ENCODE data around the gene LRMDA. TPM values are rescaled to one million over a fixed set of nuclear protein-coding genes. Genes with fewer than 3 reads are reported as not detected.

Gene LRMDA
- polyA plus RNA-seq, 1 donor (not counting 4 experiments of a cell fraction or from before 2014, with no cell fraction given) = not detected

DNA sequence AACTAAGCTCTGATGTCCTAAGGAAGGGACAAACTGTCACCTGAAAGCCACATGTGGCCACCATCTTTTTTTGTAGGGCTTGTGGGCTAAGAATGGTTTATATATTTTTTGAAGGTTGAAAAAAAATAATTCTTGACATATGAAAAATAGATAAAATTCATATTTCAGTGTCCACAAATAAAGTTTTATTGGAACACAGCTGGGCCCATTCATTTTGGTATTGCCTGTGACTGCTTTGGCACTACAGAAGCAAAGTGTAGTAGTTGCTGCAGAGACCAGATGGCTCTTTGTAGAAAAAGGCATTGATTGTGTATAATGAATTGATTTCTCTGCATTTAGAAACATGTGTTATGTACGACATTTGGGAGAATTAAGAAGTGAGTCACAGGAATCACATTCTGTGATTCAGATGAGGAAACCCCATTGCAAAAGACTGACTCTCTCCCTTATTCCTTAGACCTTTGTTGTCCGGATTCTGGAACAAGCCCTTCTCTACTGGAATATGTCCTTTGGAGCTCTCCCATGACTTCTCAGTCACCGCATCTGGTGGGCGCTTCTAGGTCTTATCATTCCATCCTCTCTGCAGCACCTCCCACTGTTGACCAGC, 438.7 kb downstream of the LRMDA start:
- Histone ChIP-seq H3K27ac (ENCODE audit: control insufficient read depth, insufficient read depth, low read length) (no peak overlapping the region), H3K4me1 (ENCODE audit: control insufficient read depth, extremely low read depth, insufficient read depth, low read length) (peaks cover 5% of the 10 kb centered on the region), H3K79me2 (ENCODE audit: control insufficient read depth, insufficient read depth, low read length) (no peaks in the 10 kb centered on the region), H3K36me3 (ENCODE audit: control insufficient read depth in 2 of 2, extremely low read depth in 1 of 2, insufficient read depth in 2 of 2, low read length in 2 of 2) (no peaks in the 10 kb centered on the region), H3K4me2 (ENCODE audit: control insufficient read depth, extremely low read depth, insufficient read depth, low read depth, low read length) (no peak overlapping the region), H4K20me1 (ENCODE audit: control insufficient read depth, extremely low read depth, insufficient read depth, low read length) (no peaks in the 10 kb centered on the region), H3K27me3 (ENCODE audit: control insufficient read depth, extremely low read depth, insufficient read depth, low read length) (no peaks in the 10 kb centered on the region), H3K9ac (ENCODE audit: control insufficient read depth, extremely low read depth, insufficient read depth, low read length) (no peak overlapping the region), H3K9me1 (ENCODE audit: control insufficient read depth, extremely low read depth, insufficient read depth, low read length) (no peaks in the 10 kb centered on the region), H3K4me3 (ENCODE audit: control insufficient read depth in 2 of 3, extremely low read depth in 1 of 3, insufficient read depth in 2 of 3, low read depth in 1 of 3, low read length in 3 of 3) (no peak overlapping the region), H3K9me3 (ENCODE audit: control insufficient read depth, low read depth, low read length) (no peaks in the 10 kb centered on the region), H2AFZ (ENCODE audit: control insufficient read depth, low read length) (no peak overlapping the region)
- FAIRE-seq = no peak
- dilution Hi-C loops (cut with MboI; ENCODE audit: extremely low pct_ligation_motif_present, low sequenced_read_pairs) = no loop called here
- no peak for DNase-seq (ENCODE audit: low read depth, low spot score)
- TF ChIP-seq EZH2 (IDR thresholded peaks at IDR 0.05; ENCODE audit: low read length) = no peak
- TF ChIP-seq, protein P1, sequence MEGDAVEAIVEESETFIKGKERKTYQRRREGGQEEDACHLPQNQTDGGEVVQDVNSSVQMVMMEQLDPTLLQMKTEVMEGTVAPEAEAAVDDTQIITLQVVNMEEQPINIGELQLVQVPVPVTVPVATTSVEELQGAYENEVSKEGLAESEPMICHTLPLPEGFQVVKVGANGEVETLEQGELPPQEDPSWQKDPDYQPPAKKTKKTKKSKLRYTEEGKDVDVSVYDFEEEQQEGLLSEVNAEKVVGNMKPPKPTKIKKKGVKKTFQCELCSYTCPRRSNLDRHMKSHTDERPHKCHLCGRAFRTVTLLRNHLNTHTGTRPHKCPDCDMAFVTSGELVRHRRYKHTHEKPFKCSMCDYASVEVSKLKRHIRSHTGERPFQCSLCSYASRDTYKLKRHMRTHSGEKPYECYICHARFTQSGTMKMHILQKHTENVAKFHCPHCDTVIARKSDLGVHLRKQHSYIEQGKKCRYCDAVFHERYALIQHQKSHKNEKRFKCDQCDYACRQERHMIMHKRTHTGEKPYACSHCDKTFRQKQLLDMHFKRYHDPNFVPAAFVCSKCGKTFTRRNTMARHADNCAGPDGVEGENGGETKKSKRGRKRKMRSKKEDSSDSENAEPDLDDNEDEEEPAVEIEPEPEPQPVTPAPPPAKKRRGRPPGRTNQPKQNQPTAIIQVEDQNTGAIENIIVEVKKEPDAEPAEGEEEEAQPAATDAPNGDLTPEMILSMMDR (optimal IDR thresholded peaks at IDR 0.05 in 1 of 3, IDR thresholded peaks at IDR 0.05 in 1 of 3, conservative IDR thresholded peaks at IDR 0.05 in 1 of 3; ENCODE audit: extremely low read depth in 1 of 3, insufficient read depth in 2 of 3, low read length in 3 of 3) = no peak

DNA sequence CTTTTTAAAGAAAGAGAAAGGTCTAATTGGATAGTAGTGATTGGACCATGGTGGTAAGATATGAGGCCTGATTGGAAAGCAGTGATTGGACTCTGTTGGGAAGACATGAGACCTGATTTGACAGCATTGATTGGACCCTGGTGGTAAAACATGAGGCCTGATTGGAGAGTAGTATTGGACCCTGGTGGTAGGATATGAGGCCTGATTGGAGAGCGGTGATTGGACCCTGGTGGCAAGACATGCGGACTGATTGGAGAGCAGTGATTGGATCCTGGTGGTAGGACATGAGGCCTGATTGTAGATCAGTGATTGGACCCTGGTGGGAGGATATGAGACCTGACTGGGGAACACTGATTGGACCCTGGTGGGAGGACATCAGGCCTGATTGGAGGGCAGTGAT, 444.3 kb downstream of the LRMDA start:
- Histone ChIP-seq H2AFZ (ENCODE audit: control insufficient read depth, low read length) (no peak overlapping the region), H4K20me1 (ENCODE audit: control insufficient read depth, extremely low read depth, insufficient read depth, low read length) (no peaks in the 10 kb centered on the region), H3K4me1 (ENCODE audit: control insufficient read depth, extremely low read depth, insufficient read depth, low read length) (no peaks in the 10 kb centered on the region), H3K9me3 (ENCODE audit: control insufficient read depth, low read depth, low read length) (no peaks in the 10 kb centered on the region), H3K36me3 (ENCODE audit: control insufficient read depth in 2 of 2, extremely low read depth in 1 of 2, insufficient read depth in 2 of 2, low read length in 2 of 2) (no peaks in the 10 kb centered on the region), H3K9me1 (ENCODE audit: control insufficient read depth, extremely low read depth, insufficient read depth, low read length) (no peaks in the 10 kb centered on the region), H3K79me2 (ENCODE audit: control insufficient read depth, insufficient read depth, low read length) (no peaks in the 10 kb centered on the region), H3K27me3 (ENCODE audit: control insufficient read depth, extremely low read depth, insufficient read depth, low read length) (no peaks in the 10 kb centered on the region), H3K27ac (ENCODE audit: control insufficient read depth, insufficient read depth, low read length) (no peak overlapping the region), H3K4me3 (ENCODE audit: control insufficient read depth in 2 of 3, extremely low read depth in 1 of 3, insufficient read depth in 2 of 3, low read depth in 1 of 3, low read length in 3 of 3) (no peak overlapping the region), H3K4me2 (ENCODE audit: control insufficient read depth, extremely low read depth, insufficient read depth, low read depth, low read length) (no peak overlapping the region), H3K9ac (ENCODE audit: control insufficient read depth, extremely low read depth, insufficient read depth, low read length) (no peak overlapping the region)
- no peak for FAIRE-seq
- no peak for DNase-seq (ENCODE audit: low read depth, low spot score)
- TF ChIP-seq EZH2 (IDR thresholded peaks at IDR 0.05; ENCODE audit: low read length) = no peak
- TF ChIP-seq, protein P1 (optimal IDR thresholded peaks at IDR 0.05 in 1 of 3, IDR thresholded peaks at IDR 0.05 in 1 of 3, conservative IDR thresholded peaks at IDR 0.05 in 1 of 3; ENCODE audit: extremely low read depth in 1 of 3, insufficient read depth in 2 of 3, low read length in 3 of 3) = no peak
- dilution Hi-C loops (cut with MboI; ENCODE audit: extremely low pct_ligation_motif_present, low sequenced_read_pairs) = no loop called here

Measured in keratinocyte (primary cell).